ENCODE measurements around the gene FRRS1.
"Not testable (repeated sequence)": the region's sequence is repeated elsewhere in the genome, so short reads cannot be mapped to it uniquely, and the experiment has no call there.

FRRS1 gene

GRCh38 chr1:99764439-99764838 is 2.0 kb downstream of the FRRS1 start:
- DNase-seq = no peak

- no peak for DNase-seq
Measured at GRCh38 chr1:99763956-99764355, 2.5 kb downstream of the FRRS1 start.

GRCh38 chr1:99761774-99762173 is 4.7 kb downstream of the FRRS1 start:
- DNase-seq = no peak

GRCh38 chr1:99759518-99760160 is 6.8 kb downstream of the FRRS1 start:
- DNase-seq = no peak

GRCh38 chr1:99758686-99759517 is 7.5 kb downstream of the FRRS1 start:
- DNase-seq = not testable (repeated sequence)

GRCh38 chr1:99758073-99758511 is 8.3 kb downstream of the FRRS1 start:
- no peak for DNase-seq

- no peak for DNase-seq
Measured at GRCh38 chr1:99756598-99756997, 9.8 kb downstream of the FRRS1 start.

- no peak for DNase-seq
Measured at GRCh38 chr1:99755664-99756063, 10.8 kb downstream of the FRRS1 start.

- no peak for DNase-seq
Measured at GRCh38 chr1:99754697-99755096, 11.7 kb downstream of the FRRS1 start.

- no peak for DNase-seq
Measured at GRCh38 chr1:99754055-99754626, 12.3 kb downstream of the FRRS1 start.

GRCh38 chr1:99751877-99752504 is 14.4 kb downstream of the FRRS1 start:
- no peak for DNase-seq

GRCh38 chr1:99749504-99750347 is 16.7 kb downstream of the FRRS1 start:
- no peak for DNase-seq

GRCh38 chr1:99748419-99748818 is 18.0 kb downstream of the FRRS1 start:
- no peak for DNase-seq

- no peak for DNase-seq
Measured at GRCh38 chr1:99745684-99746083, 20.8 kb downstream of the FRRS1 start.

- DNase-seq = no peak
Measured at GRCh38 chr1:99745061-99745460, 21.4 kb downstream of the FRRS1 start.

GRCh38 chr1:99740141-99740540 is 26.3 kb downstream of the FRRS1 start:
- no peak for DNase-seq

GRCh38 chr1:99738858-99739465 is 27.5 kb downstream of the FRRS1 start:
- DNase-seq = no peak

- DNase-seq = peak in 3 of 14 donors; percentile 1 to 10 (median 3)
Measured at GRCh38 chr1:99737016-99737415, 29.4 kb downstream of the FRRS1 start.

GRCh38 chr1:99735852-99736251 is 30.6 kb downstream of the FRRS1 start:
- DNase-seq = no peak

- DNase-seq = no peak
Measured at GRCh38 chr1:99731384-99731783, 35.1 kb downstream of the FRRS1 start.

- no peak for DNase-seq
Measured at GRCh38 chr1:99728494-99729235, 37.8 kb downstream of the FRRS1 start.

Data from C1 segment of cervical spinal cord (tissue), 14 donors.